ENCODE data around the gene ADGRV1.

- TF ChIP-seq REST (IDR thresholded peaks at IDR 0.05; ENCODE audit: insufficient read depth in 1 of 2, low read depth in 2 of 2, low read length in 2 of 2) (no peak), POLR2AphosphoS5 (IDR thresholded peaks at IDR 0.05; ENCODE audit: low read depth, low read length) (no peak), TAF1 (IDR thresholded peaks at IDR 0.05; ENCODE audit: borderline replicate concordance, insufficient read depth, low read length) (no peak), FOXP2 (optimal IDR thresholded peaks at IDR 0.05; ENCODE audit: borderline replicate concordance, extremely low read depth, extremely low read length, insufficient read depth) (no peak)
These were observed 385.5 kb downstream of the ADGRV1 start for GRCh38 chr5:90944116-90944515.

All from PFSK-1 (cell line).